Measurements from ENCODE around the gene C19orf53. TPM values are rescaled to one million over a fixed set of nuclear protein-coding genes. Genes with fewer than 3 reads are reported as not detected.
"Not testable (repeated sequence)": the region's sequence is repeated elsewhere in the genome, so short reads cannot be mapped to it uniquely, and the experiment has no call there.

The C19orf53 gene
- total RNA-seq, 8 experiments from 2014 or later, result 122 to 265 (median 152) TPM

GRCh38 chr19:13748169-13748828 is 26.0 kb upstream of the C19orf53 start:
- ATAC-seq (replicated peaks in 6 of 8), result peak in 2 of 8 experiments; percentile 6 to 7
- H3K4me1 ChIP-seq (replicated peaks in 1 of 2), result peaks cover 6 to 7% of the 10 kb centered on the region in 2 donors
- in situ Hi-C loops (cut with MboI; ENCODE audit: low pct_unique_long_range_greater_than_20kb in 2 of 9, low sequenced_read_pairs in 9 of 9, unreplicated experiment in 9 of 9), result no loop called here
- H3K27ac ChIP-seq, result peak overlapping the region; percentile 73 to 86
- H3K4me3 ChIP-seq, result peak overlapping the region; percentile 54 to 73 (median 64)
- 0 to 10% (median 2%) methylated on average over 1 to 24 of the region's 25 CpGs for WGBS, 10 experiments

GRCh38 chr19:13751436-13751835 is 22.8 kb upstream of the C19orf53 start:
- in situ Hi-C loops (cut with MboI; ENCODE audit: low pct_unique_long_range_greater_than_20kb in 2 of 9, low sequenced_read_pairs in 9 of 9, unreplicated experiment in 9 of 9), result no loop called here
- H3K4me1 ChIP-seq (replicated peaks in 1 of 2), result peaks cover 6 to 7% of the 10 kb centered on the region in 2 donors
- no peak overlapping the region for H3K27ac ChIP-seq
- 40 to 91% (median 80%) methylated on average over 1 to 8 of the region's 16 CpGs; no CpG with 5 or more reads in 5 of the 10 experiments for WGBS, 10 experiments
- H3K4me3 ChIP-seq, result no peak overlapping the region
- no peak for ATAC-seq (replicated peaks in 6 of 8)

- in situ Hi-C loops (cut with MboI; ENCODE audit: low pct_unique_long_range_greater_than_20kb in 2 of 9, low sequenced_read_pairs in 9 of 9, unreplicated experiment in 9 of 9); H3K4me1 ChIP-seq (replicated peaks in 1 of 2); H3K27ac ChIP-seq; H3K4me3 ChIP-seq; ATAC-seq (replicated peaks in 6 of 8): not testable (repeated sequence)
- 50 to 100% (median 92%) methylated on average over 1 to 6 of the region's 7 CpGs; no CpG with 5 or more reads in 4 of the 10 experiments for WGBS, 10 experiments
Measured at GRCh38 chr19:13753622-13754021, 20.6 kb upstream of the C19orf53 start.

- Histone ChIP-seq H3K4me3 (no peak overlapping the region), H3K4me1 (replicated peaks in 1 of 2) (no peaks in the 10 kb centered on the region), H3K27ac (no peak overlapping the region)
- 90 to 100% (median 100%) methylated on average over 1 to 8 of the region's 9 CpGs; no CpG with 5 or more reads in 3 of the 10 experiments for WGBS, 10 experiments
- in situ Hi-C loops (cut with MboI; ENCODE audit: low pct_unique_long_range_greater_than_20kb in 2 of 9, low sequenced_read_pairs in 9 of 9, unreplicated experiment in 9 of 9), result no loop called here
- no peak for ATAC-seq (replicated peaks in 6 of 8)
Measured at GRCh38 chr19:13756210-13756609, 18.0 kb upstream of the C19orf53 start.

GRCh38 chr19:13757805-13758772 is 16.2 kb upstream of the C19orf53 start:
- in situ Hi-C loops (cut with MboI; ENCODE audit: low pct_unique_long_range_greater_than_20kb in 2 of 9, low sequenced_read_pairs in 9 of 9, unreplicated experiment in 9 of 9), result no loop called here

GRCh38 chr19:13758795-13759194 is 15.5 kb upstream of the C19orf53 start:
- peak in 1 of 8 experiments; percentile 10 for ATAC-seq (replicated peaks in 6 of 8)
- 93 to 94% methylated on average over 12 to 17 of the region's 24 CpGs; no CpG with 5 or more reads in 8 of the 10 experiments for WGBS, 10 experiments
- Histone ChIP-seq H3K27ac (no peak overlapping the region), H3K4me3 (no peak overlapping the region), H3K4me1 (replicated peaks in 1 of 2) (peaks cover 0 to under 1% of the 10 kb centered on the region in 2 donors)
- in situ Hi-C loops (cut with MboI; ENCODE audit: low pct_unique_long_range_greater_than_20kb in 2 of 9, low sequenced_read_pairs in 9 of 9, unreplicated experiment in 9 of 9), result no loop called here

More at GRCh38 chr19:13757805-13758772, 16.2 kb upstream of the C19orf53 start:
- 51 to 96% (median 89%) methylated on average over 2 to 9 of the region's 15 CpGs for WGBS, 10 experiments
- no peak for ATAC-seq (replicated peaks in 6 of 8)
- Histone ChIP-seq H3K27ac (no peak overlapping the region), H3K4me3 (no peak overlapping the region), H3K4me1 (replicated peaks in 1 of 2) (no peaks in the 10 kb centered on the region)

- H3K4me1 ChIP-seq (replicated peaks in 1 of 2), result peaks cover 5 to 7% of the 10 kb centered on the region in 2 donors
- in situ Hi-C loops (cut with MboI; ENCODE audit: low pct_unique_long_range_greater_than_20kb in 2 of 9, low sequenced_read_pairs in 9 of 9, unreplicated experiment in 9 of 9), result no loop called here
- WGBS, 10 experiments, result 75 to 100% (median 98%) methylated on average over 1 to 6 of the region's 8 CpGs; no CpG with 5 or more reads in 2 of the 10 experiments
- ATAC-seq (replicated peaks in 6 of 8), result no peak
- H3K27ac ChIP-seq, result no peak overlapping the region
- no peak overlapping the region for H3K4me3 ChIP-seq
Measured at GRCh38 chr19:13761423-13761822, 12.8 kb upstream of the C19orf53 start.

- no peak overlapping the region for H3K27ac ChIP-seq
- H3K4me3 ChIP-seq, result no peak overlapping the region
- WGBS, 10 experiments, result 88 to 100% (median 93%) methylated on average over 2 to 13 of the region's 42 CpGs; no CpG with 5 or more reads in 6 of the 10 experiments
- in situ Hi-C loops (cut with MboI; ENCODE audit: low pct_unique_long_range_greater_than_20kb in 2 of 9, low sequenced_read_pairs in 9 of 9, unreplicated experiment in 9 of 9), result no loop called here
- no peak for ATAC-seq (replicated peaks in 6 of 8)
- peaks cover 5 to 7% of the 10 kb centered on the region in 2 donors for H3K4me1 ChIP-seq (replicated peaks in 1 of 2)
Measured at GRCh38 chr19:13762635-13763235, 11.5 kb upstream of the C19orf53 start.

GRCh38 chr19:13763265-13763664 is 11.0 kb upstream of the C19orf53 start:
- in situ Hi-C loops (cut with MboI; ENCODE audit: low pct_unique_long_range_greater_than_20kb in 2 of 9, low sequenced_read_pairs in 9 of 9, unreplicated experiment in 9 of 9), result no loop called here
- no peak overlapping the region for H3K4me3 ChIP-seq
- 100% methylated on average over 1 to 2 of the region's 3 CpGs; no CpG with 5 or more reads in 7 of the 10 experiments for WGBS, 10 experiments
- no peak overlapping the region for H3K27ac ChIP-seq
- ATAC-seq (replicated peaks in 6 of 8), result no peak
- peaks cover 5 to 7% of the 10 kb centered on the region in 2 donors for H3K4me1 ChIP-seq (replicated peaks in 1 of 2)

GRCh38 chr19:13764101-13764807 is 10.0 kb upstream of the C19orf53 start, which contains the start of gene MRI1:
TSS of gene MRI1 (plus strand) at chr19:13764522. CDS start at chr19:13764589, 67 bp downstream.
- Histone ChIP-seq H3K4me3 (peak within 1 kb of the TSS; percentile 44 to 94 (median 83)), H3K4me1 (replicated peaks in 1 of 2) (peaks cover 5 to 7% of the 10 kb centered on the region in 2 donors), H3K27ac (peak within 1 kb of the TSS in 1 of 2 donors; percentile 79)
- in situ Hi-C loops (cut with MboI; ENCODE audit: low pct_unique_long_range_greater_than_20kb in 2 of 9, low sequenced_read_pairs in 9 of 9, unreplicated experiment in 9 of 9), result no loop called here
- WGBS, 10 experiments, result 28 to 83% (median 63%) methylated on average over 4 to 11 of the region's 67 CpGs; no CpG with 5 or more reads in 5 of the 10 experiments
- ATAC-seq (replicated peaks in 6 of 8), result peak; percentile 74 to 93 (median 90)

- H3K27ac ChIP-seq, result peak overlapping the region in 1 of 2 donors; percentile 24
Measured at GRCh38 chr19:13764821-13765394, 9.3 kb upstream of the C19orf53 start.

More at GRCh38 chr19:13764821-13765394, 9.3 kb upstream of the C19orf53 start:
- H3K4me3 ChIP-seq, result peak overlapping the region; percentile 44 to 94 (median 83)
- WGBS, 10 experiments, result 0 to 50% (median 2%) methylated on average over 1 to 14 of the region's 48 CpGs; no CpG with 5 or more reads in 2 of the 10 experiments
- H3K4me1 ChIP-seq (replicated peaks in 1 of 2), result peaks cover 5 to 7% of the 10 kb centered on the region in 2 donors
- peak; percentile 56 to 72 (median 61) for ATAC-seq (replicated peaks in 6 of 8)
- in situ Hi-C loops (cut with MboI; ENCODE audit: low pct_unique_long_range_greater_than_20kb in 2 of 9, low sequenced_read_pairs in 9 of 9, unreplicated experiment in 9 of 9), result no loop called here

Measured in motor neuron (in vitro differentiated cells).